Measurements from ENCODE around the gene RNF212. TPM values are rescaled to one million over a fixed set of nuclear protein-coding genes. Genes with fewer than 3 reads are reported as not detected.
A peak's percentile ranks its signal among the peaks of the same experiment; 100 is the strongest.

Gene RNF212
- total RNA-seq, 1 donor from 2014 or later, result not detected

- DNase-seq (ENCODE audit: low spot score in 2 of 2), result no peak
- H3K27ac ChIP-seq, result no peak overlapping the region
- TF ChIP-seq CTCF (IDR thresholded peaks at IDR 0.05), result no peak
- H3K9me3 ChIP-seq, result no peaks in the 10 kb centered on the region
- H3K4me1 ChIP-seq, result peaks cover 7 to 8% of the 10 kb centered on the region in 2 donors
- H3K36me3 ChIP-seq, result no peaks in the 10 kb centered on the region
- intact Hi-C loops (cut with DNase I), result loop anchor here (5.0 kb wide), 1 partner anchor 42 kb away; no protein-coding TSS in a partner anchor
- no peaks in the 10 kb centered on the region for H3K27me3 ChIP-seq
- no peak overlapping the region for H3K4me3 ChIP-seq
These were observed 33.6 kb downstream of the RNF212 start for GRCh38 chr4:1079711-1080265.

GRCh38 chr4:1078490-1078889 lies 34.9 kb downstream of the RNF212 start:
- Histone ChIP-seq H3K36me3 (no peaks in the 10 kb centered on the region), H3K9me3 (no peaks in the 10 kb centered on the region), H3K27me3 (no peaks in the 10 kb centered on the region), H3K4me1 (peaks cover 7 to 8% of the 10 kb centered on the region in 2 donors), H3K27ac (no peak overlapping the region), H3K4me3 (no peak overlapping the region)
- no peak for TF ChIP-seq CTCF (IDR thresholded peaks at IDR 0.05)
- DNase-seq (ENCODE audit: low spot score in 2 of 2), result no peak
- intact Hi-C loops (cut with DNase I), result no loop called here

DNA sequence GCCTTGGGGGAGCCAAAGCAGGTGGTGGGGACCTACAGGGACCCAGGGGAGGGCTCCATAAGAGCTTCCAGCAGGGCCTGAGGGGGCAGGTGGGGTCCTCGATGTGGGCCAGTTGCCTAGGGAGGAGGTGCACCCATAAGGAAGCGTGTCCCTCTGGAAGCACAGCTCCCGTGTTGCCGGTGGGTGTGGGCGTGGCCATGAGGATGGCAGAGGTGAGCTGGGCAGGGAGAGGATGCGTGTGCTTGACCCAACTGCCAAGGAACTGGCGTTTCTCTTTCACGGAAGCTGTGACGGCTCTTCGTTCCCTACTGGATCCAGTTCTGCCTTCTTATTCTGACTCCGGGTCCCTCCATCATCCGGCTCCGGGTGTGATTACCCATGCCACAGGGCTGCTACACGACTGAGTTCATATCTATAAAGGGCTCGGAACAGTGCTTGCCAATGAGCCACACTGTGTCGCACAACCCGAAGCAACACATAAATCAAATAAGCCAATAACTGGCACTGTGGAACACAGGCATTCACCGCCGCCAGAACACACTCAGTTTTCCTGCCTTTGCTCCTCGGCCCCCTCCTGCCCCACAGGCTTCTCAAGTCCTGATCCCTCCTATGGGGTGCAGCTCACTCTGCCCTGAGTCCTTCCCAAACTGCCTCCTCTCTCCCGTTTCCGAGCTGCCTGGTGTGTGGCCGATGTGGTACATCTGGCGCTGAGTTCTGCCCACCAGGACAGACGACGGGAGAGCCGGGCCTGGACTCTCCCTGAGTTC lies 35.5 kb downstream of the RNF212 start:
- TF ChIP-seq CTCF (IDR thresholded peaks at IDR 0.05), result no peak
- Histone ChIP-seq H3K4me3 (no peak overlapping the region), H3K36me3 (no peaks in the 10 kb centered on the region), H3K27me3 (no peaks in the 10 kb centered on the region), H3K4me1 (peaks cover 7 to 8% of the 10 kb centered on the region in 2 donors), H3K9me3 (no peaks in the 10 kb centered on the region), H3K27ac (no peak overlapping the region)
- DNase-seq (ENCODE audit: low spot score in 2 of 2), result no peak
- intact Hi-C loops (cut with DNase I), result no loop called here

- Histone ChIP-seq H3K9me3 (no peaks in the 10 kb centered on the region), H3K27me3 (no peaks in the 10 kb centered on the region), H3K4me3 (no peak overlapping the region), H3K36me3 (no peaks in the 10 kb centered on the region), H3K27ac (no peak overlapping the region), H3K4me1 (no peaks in the 10 kb centered on the region)
- intact Hi-C loops (cut with DNase I), result no loop called here
- no peak for TF ChIP-seq CTCF (IDR thresholded peaks at IDR 0.05)
- peak in 1 of 2 donors; percentile 46 for DNase-seq (ENCODE audit: low spot score in 2 of 2)
These were observed 37.3 kb downstream of the RNF212 start for GRCh38 chr4:1075809-1076699.

DNA sequence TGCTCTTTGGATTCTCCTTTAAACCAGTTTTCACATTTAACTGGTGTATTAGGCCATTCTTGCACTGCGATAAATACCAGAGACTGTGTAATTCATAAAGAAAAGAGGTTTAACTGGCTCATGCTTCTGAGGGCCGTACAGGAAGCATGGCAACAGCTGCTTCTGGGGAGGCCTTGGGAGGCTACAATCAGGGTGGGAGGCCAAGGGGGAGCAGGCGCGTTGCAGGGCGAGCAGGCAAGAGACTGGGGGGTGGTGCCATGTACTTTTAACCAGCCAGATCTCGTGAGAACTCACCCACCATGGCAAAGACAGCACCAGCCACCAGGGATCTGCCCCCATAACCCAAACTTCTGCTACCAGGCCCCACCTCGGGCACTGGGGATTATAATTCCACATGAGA lies 38.1 kb downstream of the RNF212 start:
- intact Hi-C loops (cut with DNase I), result no loop called here
- no peak for DNase-seq (ENCODE audit: low spot score in 2 of 2)
- H3K27ac ChIP-seq, result no peak overlapping the region
- no peaks in the 10 kb centered on the region for H3K9me3 ChIP-seq
- TF ChIP-seq CTCF (IDR thresholded peaks at IDR 0.05), result no peak
- no peaks in the 10 kb centered on the region for H3K36me3 ChIP-seq
- no peak overlapping the region for H3K4me3 ChIP-seq
- H3K27me3 ChIP-seq, result no peaks in the 10 kb centered on the region
- H3K4me1 ChIP-seq, result no peaks in the 10 kb centered on the region
